Loucy (cell line): ENCODE data around the gene TMEM184A.

Experiments used
- EZH2phosphoT487 ChIP-seq: fragments of 200-600 bp; IDR thresholded peaks from 2 replicates; pipeline ENCODE4 v1.6.1; 2018; ENCODE audit warnings: antibody characterized with exemption, mild to moderate bottlenecking, moderate library complexity, borderline replicate concordance
- TF ChIP-seq, protein P1 (sequence below): fragments of 200-600 bp; sonication (generic); conservative IDR thresholded peaks from 2 replicates; pipeline ENCODE4 v1.5.1; 2014; ENCODE audit warnings: mild to moderate bottlenecking, antibody characterized with exemption, low read length

DNA sequence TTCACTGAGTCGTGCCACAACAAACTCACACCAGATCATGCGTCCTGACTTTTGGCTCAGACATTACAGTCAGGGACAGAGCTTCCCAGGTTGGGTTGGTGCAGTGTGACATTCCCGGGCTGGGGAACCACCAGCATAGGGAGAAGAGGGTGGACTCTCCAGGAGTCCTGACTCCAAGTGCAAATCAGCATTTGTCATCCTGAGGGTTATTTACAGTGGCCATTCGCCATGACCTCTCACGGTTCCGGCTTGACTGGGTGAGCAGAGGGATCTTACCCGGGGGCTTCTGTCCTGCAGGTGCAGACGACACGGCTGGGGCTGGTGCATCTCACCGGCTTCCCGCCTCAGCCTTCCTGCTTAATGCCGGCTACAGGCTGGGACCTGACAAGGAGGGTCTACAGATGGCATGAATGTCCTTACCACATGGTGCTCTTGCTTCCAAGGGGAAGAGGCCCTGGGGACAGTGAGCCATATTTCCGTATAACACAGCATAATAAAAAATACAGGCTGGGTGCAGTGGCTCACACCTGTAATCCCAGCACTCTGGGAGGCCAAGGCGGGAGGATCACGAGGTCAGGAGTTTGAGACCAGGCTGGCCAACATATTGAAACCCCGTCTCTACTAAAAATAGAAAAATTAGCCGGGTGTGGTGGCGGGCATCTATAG, 39.3 kb downstream of the TMEM184A start:
- TF ChIP-seq EZH2phosphoT487: no peak
- TF ChIP-seq, protein P1, sequence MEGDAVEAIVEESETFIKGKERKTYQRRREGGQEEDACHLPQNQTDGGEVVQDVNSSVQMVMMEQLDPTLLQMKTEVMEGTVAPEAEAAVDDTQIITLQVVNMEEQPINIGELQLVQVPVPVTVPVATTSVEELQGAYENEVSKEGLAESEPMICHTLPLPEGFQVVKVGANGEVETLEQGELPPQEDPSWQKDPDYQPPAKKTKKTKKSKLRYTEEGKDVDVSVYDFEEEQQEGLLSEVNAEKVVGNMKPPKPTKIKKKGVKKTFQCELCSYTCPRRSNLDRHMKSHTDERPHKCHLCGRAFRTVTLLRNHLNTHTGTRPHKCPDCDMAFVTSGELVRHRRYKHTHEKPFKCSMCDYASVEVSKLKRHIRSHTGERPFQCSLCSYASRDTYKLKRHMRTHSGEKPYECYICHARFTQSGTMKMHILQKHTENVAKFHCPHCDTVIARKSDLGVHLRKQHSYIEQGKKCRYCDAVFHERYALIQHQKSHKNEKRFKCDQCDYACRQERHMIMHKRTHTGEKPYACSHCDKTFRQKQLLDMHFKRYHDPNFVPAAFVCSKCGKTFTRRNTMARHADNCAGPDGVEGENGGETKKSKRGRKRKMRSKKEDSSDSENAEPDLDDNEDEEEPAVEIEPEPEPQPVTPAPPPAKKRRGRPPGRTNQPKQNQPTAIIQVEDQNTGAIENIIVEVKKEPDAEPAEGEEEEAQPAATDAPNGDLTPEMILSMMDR: no peak
